HepG2 (cell line): ENCODE measurements around the gene CD84.

Source experiments
- ATM ChIP-seq: fragments of 450-650 bp; IDR thresholded peaks from 2 replicates; pipeline ENCODE4 v1.7.1; 2017; ENCODE audit warnings: mild to moderate bottlenecking, borderline replicate concordance
- BORCS8-MEF2B ChIP-seq: sonication (generic); formaldehyde crosslinking; IDR thresholded peaks from 2 replicates; pipeline ENCODE4 v1.8.0; 2022; ENCODE audit warnings: mild to moderate bottlenecking, missing genetic modification reagents
- CEBPB ChIP-seq: IDR thresholded peaks from 2 replicates; pipeline ENCODE4 v1.6.1; 2011; ENCODE audit warnings: low read depth, low read length, improper control_type of control experiment, borderline replicate concordance
- POLR2A ChIP-seq, 2 experiments: IDR thresholded peaks; 2 replicates each; pipeline ENCODE4 v1.6.1; 2011; ENCODE audit warnings: low read depth in 2 of 2, low read length in 2 of 2, mild to moderate bottlenecking in 1 of 2, moderate library complexity in 1 of 2; ENCODE audit not compliant: insufficient read depth in 1 of 2
- STAT5B ChIP-seq: sonication (generic); formaldehyde crosslinking; IDR thresholded peaks from 2 replicates; pipeline ENCODE4 v1.4.0; 2020; ENCODE audit warnings: missing genetic modification reagents
- ZNF766 ChIP-seq: sonication (generic); formaldehyde crosslinking; IDR thresholded peaks from 2 replicates; pipeline ENCODE4 v1.5.0; 2020; ENCODE audit warnings: missing genetic modification reagents, borderline replicate concordance
- TF ChIP-seq, protein P1 (sequence below): sonication (generic); formaldehyde crosslinking; IDR thresholded peaks from 2 replicates; pipeline ENCODE4 v1.4.0; 2020; ENCODE audit warnings: missing genetic modification reagents
- TF ChIP-seq, protein P2 (sequence below): sonication (generic); formaldehyde crosslinking; IDR thresholded peaks from 2 replicates; pipeline ENCODE4 v1.5.0; 2020; ENCODE audit warnings: mild to moderate bottlenecking, missing genetic modification reagents, moderate library complexity
- TF ChIP-seq, protein P3 (sequence below): sonication (generic); formaldehyde crosslinking; IDR thresholded peaks from 2 replicates; pipeline ENCODE4 v1.8.0; 2023; ENCODE audit warnings: mild to moderate bottlenecking, missing genetic modification reagents

DNA sequence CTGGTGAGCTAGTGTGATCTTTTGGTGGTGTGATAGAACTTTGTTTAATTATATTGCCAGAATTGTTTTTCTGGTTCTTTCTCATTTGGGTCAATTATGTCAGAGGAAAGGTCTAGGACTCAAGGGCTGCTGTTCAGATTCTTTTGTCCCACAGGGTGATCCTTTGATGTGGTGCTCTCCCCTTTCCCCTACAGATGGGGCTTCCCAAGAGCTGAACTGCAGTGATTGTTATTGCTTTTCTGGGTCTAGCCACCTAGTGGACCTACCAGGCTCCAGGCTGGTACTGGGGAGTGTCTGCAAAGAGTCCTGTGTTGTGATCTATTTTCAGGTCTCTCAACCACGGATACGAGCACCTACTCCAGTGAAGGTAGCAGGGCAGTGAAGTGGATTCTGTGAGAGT, 25.9 kb upstream of the CD84 start:
- no peak for TF ChIP-seq POLR2A (IDR thresholded peaks at IDR 0.05; ENCODE audit: insufficient read depth in 1 of 2, low read depth in 2 of 2, low read length in 2 of 2)
- no peak for TF ChIP-seq ZNF766 (CRISPR knock-in tag)
- no peak for TF ChIP-seq STAT5B (CRISPR knock-in tag)
- TF ChIP-seq, protein P1, sequence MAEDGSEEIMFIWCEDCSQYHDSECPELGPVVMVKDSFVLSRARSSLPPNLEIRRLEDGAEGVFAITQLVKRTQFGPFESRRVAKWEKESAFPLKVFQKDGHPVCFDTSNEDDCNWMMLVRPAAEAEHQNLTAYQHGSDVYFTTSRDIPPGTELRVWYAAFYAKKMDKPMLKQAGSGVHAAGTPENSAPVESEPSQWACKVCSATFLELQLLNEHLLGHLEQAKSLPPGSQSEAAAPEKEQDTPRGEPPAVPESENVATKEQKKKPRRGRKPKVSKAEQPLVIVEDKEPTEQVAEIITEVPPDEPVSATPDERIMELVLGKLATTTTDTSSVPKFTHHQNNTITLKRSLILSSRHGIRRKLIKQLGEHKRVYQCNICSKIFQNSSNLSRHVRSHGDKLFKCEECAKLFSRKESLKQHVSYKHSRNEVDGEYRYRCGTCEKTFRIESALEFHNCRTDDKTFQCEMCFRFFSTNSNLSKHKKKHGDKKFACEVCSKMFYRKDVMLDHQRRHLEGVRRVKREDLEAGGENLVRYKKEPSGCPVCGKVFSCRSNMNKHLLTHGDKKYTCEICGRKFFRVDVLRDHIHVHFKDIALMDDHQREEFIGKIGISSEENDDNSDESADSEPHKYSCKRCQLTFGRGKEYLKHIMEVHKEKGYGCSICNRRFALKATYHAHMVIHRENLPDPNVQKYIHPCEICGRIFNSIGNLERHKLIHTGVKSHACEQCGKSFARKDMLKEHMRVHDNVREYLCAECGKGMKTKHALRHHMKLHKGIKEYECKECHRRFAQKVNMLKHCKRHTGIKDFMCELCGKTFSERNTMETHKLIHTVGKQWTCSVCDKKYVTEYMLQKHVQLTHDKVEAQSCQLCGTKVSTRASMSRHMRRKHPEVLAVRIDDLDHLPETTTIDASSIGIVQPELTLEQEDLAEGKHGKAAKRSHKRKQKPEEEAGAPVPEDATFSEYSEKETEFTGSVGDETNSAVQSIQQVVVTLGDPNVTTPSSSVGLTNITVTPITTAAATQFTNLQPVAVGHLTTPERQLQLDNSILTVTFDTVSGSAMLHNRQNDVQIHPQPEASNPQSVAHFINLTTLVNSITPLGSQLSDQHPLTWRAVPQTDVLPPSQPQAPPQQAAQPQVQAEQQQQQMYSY (CRISPR knock-in tag), result no peak
- TF ChIP-seq, protein P2, sequence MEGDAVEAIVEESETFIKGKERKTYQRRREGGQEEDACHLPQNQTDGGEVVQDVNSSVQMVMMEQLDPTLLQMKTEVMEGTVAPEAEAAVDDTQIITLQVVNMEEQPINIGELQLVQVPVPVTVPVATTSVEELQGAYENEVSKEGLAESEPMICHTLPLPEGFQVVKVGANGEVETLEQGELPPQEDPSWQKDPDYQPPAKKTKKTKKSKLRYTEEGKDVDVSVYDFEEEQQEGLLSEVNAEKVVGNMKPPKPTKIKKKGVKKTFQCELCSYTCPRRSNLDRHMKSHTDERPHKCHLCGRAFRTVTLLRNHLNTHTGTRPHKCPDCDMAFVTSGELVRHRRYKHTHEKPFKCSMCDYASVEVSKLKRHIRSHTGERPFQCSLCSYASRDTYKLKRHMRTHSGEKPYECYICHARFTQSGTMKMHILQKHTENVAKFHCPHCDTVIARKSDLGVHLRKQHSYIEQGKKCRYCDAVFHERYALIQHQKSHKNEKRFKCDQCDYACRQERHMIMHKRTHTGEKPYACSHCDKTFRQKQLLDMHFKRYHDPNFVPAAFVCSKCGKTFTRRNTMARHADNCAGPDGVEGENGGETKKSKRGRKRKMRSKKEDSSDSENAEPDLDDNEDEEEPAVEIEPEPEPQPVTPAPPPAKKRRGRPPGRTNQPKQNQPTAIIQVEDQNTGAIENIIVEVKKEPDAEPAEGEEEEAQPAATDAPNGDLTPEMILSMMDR (CRISPR knock-in tag), result no peak
- no peak for TF ChIP-seq CEBPB
- TF ChIP-seq, protein P3, sequence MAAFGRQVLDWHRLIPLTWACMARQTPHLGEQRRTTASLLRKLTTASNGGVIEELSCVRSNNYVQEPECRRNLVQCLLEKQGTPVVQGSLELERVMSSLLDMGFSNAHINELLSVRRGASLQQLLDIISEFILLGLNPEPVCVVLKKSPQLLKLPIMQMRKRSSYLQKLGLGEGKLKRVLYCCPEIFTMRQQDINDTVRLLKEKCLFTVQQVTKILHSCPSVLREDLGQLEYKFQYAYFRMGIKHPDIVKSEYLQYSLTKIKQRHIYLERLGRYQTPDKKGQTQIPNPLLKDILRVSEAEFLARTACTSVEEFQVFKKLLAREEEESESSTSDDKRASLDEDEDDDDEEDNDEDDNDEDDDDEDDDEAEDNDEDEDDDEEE, result no peak
- no peak for TF ChIP-seq BORCS8-MEF2B (CRISPR knock-in tag)
- no peak for TF ChIP-seq ATM
